ENCODE measurements around the gene ADPRM. TPM values are rescaled to one million over a fixed set of nuclear protein-coding genes. Genes with fewer than 3 reads are reported as not detected.
"Not testable (repeated sequence)": the region's sequence is repeated elsewhere in the genome, so short reads cannot be mapped to it uniquely, and the experiment has no call there.

Gene ADPRM
- polyA plus RNA-seq, 1 donor (not counting 4 experiments of a cell fraction or from before 2014, with no cell fraction given) = 15.0 TPM

DNA sequence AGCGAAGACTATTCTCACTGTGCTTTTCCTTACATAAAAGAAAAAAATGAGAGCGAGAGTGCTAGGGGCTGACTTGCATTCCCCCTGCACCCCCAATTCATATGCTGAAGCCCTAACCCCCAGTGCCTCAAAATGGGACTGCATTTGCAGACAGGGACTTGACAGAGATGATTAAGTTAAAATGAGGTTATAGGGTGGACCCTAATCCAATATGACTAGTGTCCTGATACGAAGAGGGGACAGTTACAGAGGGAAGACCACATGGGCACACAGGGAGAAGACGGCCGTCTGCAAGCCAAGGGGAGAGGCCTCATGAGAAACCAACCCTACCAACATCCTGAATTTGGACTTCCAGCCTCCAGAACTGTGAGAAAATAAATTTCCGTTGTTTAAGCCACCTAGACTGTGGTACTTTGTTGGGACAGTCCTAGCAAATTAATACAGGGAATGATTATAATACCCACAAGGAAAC is 34.0 kb downstream of the ADPRM start:
- no peaks in the 10 kb centered on the region for H3K27me3 ChIP-seq (ENCODE audit: control insufficient read depth, extremely low read depth, insufficient read depth, low read length)
- no peak for DNase-seq (ENCODE audit: low read depth, low spot score)
- H4K20me1 ChIP-seq (ENCODE audit: control insufficient read depth, extremely low read depth, insufficient read depth, low read length) = no peaks in the 10 kb centered on the region
- H3K4me2 ChIP-seq (ENCODE audit: control insufficient read depth, extremely low read depth, insufficient read depth, low read depth, low read length) = no peak overlapping the region
- no peak overlapping the region for H3K4me3 ChIP-seq (ENCODE audit: control insufficient read depth in 2 of 3, extremely low read depth in 1 of 3, insufficient read depth in 2 of 3, low read depth in 1 of 3, low read length in 3 of 3)
- no peak overlapping the region for H3K9ac ChIP-seq (ENCODE audit: control insufficient read depth, extremely low read depth, insufficient read depth, low read length)
- dilution Hi-C loops (cut with MboI; ENCODE audit: extremely low pct_ligation_motif_present, low sequenced_read_pairs) = no loop called here
- no peak overlapping the region for H3K27ac ChIP-seq (ENCODE audit: control insufficient read depth, insufficient read depth, low read length)
- TF ChIP-seq EZH2 (IDR thresholded peaks at IDR 0.05; ENCODE audit: low read length) (no peak), CTCF (optimal IDR thresholded peaks at IDR 0.05 in 1 of 3, IDR thresholded peaks at IDR 0.05 in 1 of 3, conservative IDR thresholded peaks at IDR 0.05 in 1 of 3; ENCODE audit: extremely low read depth in 1 of 3, insufficient read depth in 2 of 3, low read length in 3 of 3) (no peak)
- no peaks in the 10 kb centered on the region for H3K79me2 ChIP-seq (ENCODE audit: control insufficient read depth, insufficient read depth, low read length)
- H3K9me3 ChIP-seq (ENCODE audit: control insufficient read depth, low read depth, low read length) = no peaks in the 10 kb centered on the region
- no peak for FAIRE-seq
- H3K9me1 ChIP-seq (ENCODE audit: control insufficient read depth, extremely low read depth, insufficient read depth, low read length) = no peaks in the 10 kb centered on the region
- peaks cover 5% of the 10 kb centered on the region for H3K4me1 ChIP-seq (ENCODE audit: control insufficient read depth, extremely low read depth, insufficient read depth, low read length)
- H3K36me3 ChIP-seq (ENCODE audit: control insufficient read depth in 2 of 2, extremely low read depth in 1 of 2, insufficient read depth in 2 of 2, low read length in 2 of 2) = no peaks in the 10 kb centered on the region
- no peak overlapping the region for H2AFZ ChIP-seq (ENCODE audit: control insufficient read depth, low read length)

- H3K9me3 ChIP-seq (ENCODE audit: control insufficient read depth, low read depth, low read length); DNase-seq (ENCODE audit: low read depth, low spot score); H4K20me1 ChIP-seq (ENCODE audit: control insufficient read depth, extremely low read depth, insufficient read depth, low read length); dilution Hi-C loops (cut with MboI; ENCODE audit: extremely low pct_ligation_motif_present, low sequenced_read_pairs); H2AFZ ChIP-seq (ENCODE audit: control insufficient read depth, low read length); H3K27me3 ChIP-seq (ENCODE audit: control insufficient read depth, extremely low read depth, insufficient read depth, low read length); H3K9me1 ChIP-seq (ENCODE audit: control insufficient read depth, extremely low read depth, insufficient read depth, low read length); H3K27ac ChIP-seq (ENCODE audit: control insufficient read depth, insufficient read depth, low read length); H3K4me2 ChIP-seq (ENCODE audit: control insufficient read depth, extremely low read depth, insufficient read depth, low read depth, low read length); FAIRE-seq; H3K9ac ChIP-seq (ENCODE audit: control insufficient read depth, extremely low read depth, insufficient read depth, low read length); H3K79me2 ChIP-seq (ENCODE audit: control insufficient read depth, insufficient read depth, low read length); H3K4me3 ChIP-seq (ENCODE audit: control insufficient read depth in 2 of 3, extremely low read depth in 1 of 3, insufficient read depth in 2 of 3, low read depth in 1 of 3, low read length in 3 of 3); H3K36me3 ChIP-seq (ENCODE audit: control insufficient read depth in 2 of 2, extremely low read depth in 1 of 2, insufficient read depth in 2 of 2, low read length in 2 of 2); H3K4me1 ChIP-seq (ENCODE audit: control insufficient read depth, extremely low read depth, insufficient read depth, low read length): not testable (repeated sequence)
These were observed 34.7 kb downstream of the ADPRM start for GRCh38 chr17:10732121-10732520.

GRCh38 chr17:10733666-10734065 is 36.3 kb downstream of the ADPRM start:
- dilution Hi-C loops (cut with MboI; ENCODE audit: extremely low pct_ligation_motif_present, low sequenced_read_pairs) = no loop called here
- Histone ChIP-seq H4K20me1 (ENCODE audit: control insufficient read depth, extremely low read depth, insufficient read depth, low read length) (no peaks in the 10 kb centered on the region), H3K9me1 (ENCODE audit: control insufficient read depth, extremely low read depth, insufficient read depth, low read length) (no peaks in the 10 kb centered on the region), H2AFZ (ENCODE audit: control insufficient read depth, low read length) (no peak overlapping the region), H3K4me2 (ENCODE audit: control insufficient read depth, extremely low read depth, insufficient read depth, low read depth, low read length) (no peak overlapping the region), H3K36me3 (ENCODE audit: control insufficient read depth in 2 of 2, extremely low read depth in 1 of 2, insufficient read depth in 2 of 2, low read length in 2 of 2) (no peaks in the 10 kb centered on the region), H3K27ac (ENCODE audit: control insufficient read depth, insufficient read depth, low read length) (no peak overlapping the region), H3K4me3 (ENCODE audit: control insufficient read depth in 2 of 3, extremely low read depth in 1 of 3, insufficient read depth in 2 of 3, low read depth in 1 of 3, low read length in 3 of 3) (no peak overlapping the region), H3K9ac (ENCODE audit: control insufficient read depth, extremely low read depth, insufficient read depth, low read length) (no peak overlapping the region), H3K79me2 (ENCODE audit: control insufficient read depth, insufficient read depth, low read length) (no peaks in the 10 kb centered on the region), H3K9me3 (ENCODE audit: control insufficient read depth, low read depth, low read length) (no peaks in the 10 kb centered on the region), H3K4me1 (ENCODE audit: control insufficient read depth, extremely low read depth, insufficient read depth, low read length) (peaks cover 5% of the 10 kb centered on the region), H3K27me3 (ENCODE audit: control insufficient read depth, extremely low read depth, insufficient read depth, low read length) (no peaks in the 10 kb centered on the region)
- DNase-seq (ENCODE audit: low read depth, low spot score) (no peak), FAIRE-seq (no peak)
- TF ChIP-seq EZH2 (IDR thresholded peaks at IDR 0.05; ENCODE audit: low read length) (no peak), CTCF (optimal IDR thresholded peaks at IDR 0.05 in 1 of 3, IDR thresholded peaks at IDR 0.05 in 1 of 3, conservative IDR thresholded peaks at IDR 0.05 in 1 of 3; ENCODE audit: extremely low read depth in 1 of 3, insufficient read depth in 2 of 3, low read length in 3 of 3) (no peak)
